GM18868 (cell line): ENCODE measurements around the gene RBX1.
A peak's percentile ranks its signal among the peaks of the same experiment; 100 is the strongest.
"Not testable (repeated sequence)": the region's sequence is repeated elsewhere in the genome, so short reads cannot be mapped to it uniquely, and the experiment has no call there.

Experiments
- ATAC-seq: cut with Tn5 transposase; IDR thresholded peaks from one replicate; pipeline ENCODE4 v1.9.1; 2021; ENCODE audit warnings: mild to moderate bottlenecking, moderate library complexity; ENCODE audit not compliant: unreplicated experiment

The RBX1 gene

GRCh38 chr22:40950962-40951794 lies at the start of gene RBX1:
RBX1 (plus strand) TSS chr22:40951378; CDS start chr22:40951399, 21 bp downstream.
- ATAC-seq = peak; percentile 82

GRCh38 chr22:40904101-40904500 lies 47.1 kb upstream of the RBX1 start:
- ATAC-seq = no peak

GRCh38 chr22:40908895-40909294 lies 42.3 kb upstream of the RBX1 start:
- ATAC-seq = no peak

- no peak for ATAC-seq
Measured at GRCh38 chr22:40911772-40912171, 39.4 kb upstream of the RBX1 start.

- ATAC-seq = not testable (repeated sequence)
Measured at GRCh38 chr22:40912987-40913386, 38.2 kb upstream of the RBX1 start.

GRCh38 chr22:40919446-40919845 lies 31.7 kb upstream of the RBX1 start:
- no peak for ATAC-seq

- no peak for ATAC-seq
Measured at GRCh38 chr22:40920526-40920925, 30.7 kb upstream of the RBX1 start.

GRCh38 chr22:40922484-40923303 lies 28.5 kb upstream of the RBX1 start:
- ATAC-seq = no peak

- no peak for ATAC-seq
Measured at GRCh38 chr22:40928657-40929056, 22.5 kb upstream of the RBX1 start.

GRCh38 chr22:40932396-40932795 lies 18.8 kb upstream of the RBX1 start:
- ATAC-seq = no peak

- ATAC-seq = no peak
Measured at GRCh38 chr22:40939202-40939601, 12.0 kb upstream of the RBX1 start.

- no peak for ATAC-seq
Measured at GRCh38 chr22:40951795-40952605, 822 bp downstream of the RBX1 start.

GRCh38 chr22:40953471-40953870 lies 2.3 kb downstream of the RBX1 start:
- no peak for ATAC-seq

GRCh38 chr22:40954113-40954512 lies 2.9 kb downstream of the RBX1 start:
- no peak for ATAC-seq

GRCh38 chr22:40955571-40955970 lies 4.4 kb downstream of the RBX1 start:
- no peak for ATAC-seq

- no peak for ATAC-seq
Measured at GRCh38 chr22:40957601-40958000, 6.4 kb downstream of the RBX1 start.

GRCh38 chr22:40958299-40958698 lies 7.1 kb downstream of the RBX1 start:
- no peak for ATAC-seq

- no peak for ATAC-seq
Measured at GRCh38 chr22:40960145-40960544, 9.0 kb downstream of the RBX1 start.

- no peak for ATAC-seq
Measured at GRCh38 chr22:40965936-40966725, 15.0 kb downstream of the RBX1 start.

- no peak for ATAC-seq
Measured at GRCh38 chr22:40966726-40967085, 15.5 kb downstream of the RBX1 start.
